SK-MEL-5 (cell line): ENCODE results near the gene ATP10B. TPM values are rescaled to one million over a fixed set of nuclear protein-coding genes. Genes with fewer than 3 reads are reported as not detected.

ENCODE experiments used
- DNase-seq: peaks from one replicate; pipeline ENCODE4 v3.0.0-alpha.2; 2016; ENCODE audit warnings: low read depth, low spot score
- in situ Hi-C: cut with HindIII; loops from 2 replicates; pipeline ENCODE4 v1.10.0; 2016; ENCODE audit warnings: low sequenced_read_pairs, high pct_unique_total_duplicates, low pct_unique_long_range_greater_than_20kb
- total RNA-seq: library from RNA; depleted of rRNA; stranded (reverse); fragments of >200 nt; shearing (Covaris generic); gene quantifications from 2 replicates; pipeline ENCODE4 v1.2.3, GENCODE V29; 2014

ATP10B gene
- total RNA-seq, 1 experiment from 2014 or later, result 4.3 TPM

GRCh38 chr5:160774666-160775315 is 77.2 kb downstream of the ATP10B start:
- in situ Hi-C loops, result no loop called here
- DNase-seq, result no peak

GRCh38 chr5:160773646-160774410 is 78.2 kb downstream of the ATP10B start:
- DNase-seq, result no peak
- in situ Hi-C loops, result no loop called here

GRCh38 chr5:160772854-160773253 is 79.2 kb downstream of the ATP10B start:
- in situ Hi-C loops, result no loop called here
- DNase-seq, result no peak

- DNase-seq, result no peak
- in situ Hi-C loops, result no loop called here
These were observed 81.3 kb downstream of the ATP10B start for GRCh38 chr5:160770718-160771117.

- no peak for DNase-seq
- in situ Hi-C loops, result no loop called here
These were observed 82.7 kb downstream of the ATP10B start for GRCh38 chr5:160769301-160769700.

GRCh38 chr5:160767062-160767461 is 84.9 kb downstream of the ATP10B start:
- no peak for DNase-seq
- in situ Hi-C loops, result no loop called here

- DNase-seq, result no peak
- in situ Hi-C loops, result no loop called here
These were observed 92.0 kb downstream of the ATP10B start for GRCh38 chr5:160760008-160760407.

- in situ Hi-C loops, result no loop called here
- no peak for DNase-seq
These were observed 94.8 kb downstream of the ATP10B start for GRCh38 chr5:160757194-160757593.

- in situ Hi-C loops, result no loop called here
- no peak for DNase-seq
These were observed 100.9 kb downstream of the ATP10B start for GRCh38 chr5:160750938-160751657.

- in situ Hi-C loops, result no loop called here
- DNase-seq, result no peak
These were observed 102.3 kb downstream of the ATP10B start for GRCh38 chr5:160749682-160750081.

GRCh38 chr5:160749026-160749425 is 103.0 kb downstream of the ATP10B start:
- no peak for DNase-seq
- in situ Hi-C loops, result no loop called here

GRCh38 chr5:160747987-160748386 is 104.0 kb downstream of the ATP10B start:
- no peak for DNase-seq
- in situ Hi-C loops, result no loop called here

GRCh38 chr5:160747559-160747958 is 104.5 kb downstream of the ATP10B start:
- no peak for DNase-seq
- in situ Hi-C loops, result no loop called here

- in situ Hi-C loops, result no loop called here
These were observed 107.5 kb downstream of the ATP10B start for GRCh38 chr5:160744268-160745101.

GRCh38 chr5:160743027-160743426 is 109.0 kb downstream of the ATP10B start:
- no peak for DNase-seq
- in situ Hi-C loops, result no loop called here

More at GRCh38 chr5:160744268-160745101, 107.5 kb downstream of the ATP10B start:
- DNase-seq, result peak; percentile 4

- in situ Hi-C loops, result no loop called here
- no peak for DNase-seq
These were observed 109.6 kb downstream of the ATP10B start for GRCh38 chr5:160742446-160742845.

GRCh38 chr5:160727296-160727997 is 124.6 kb downstream of the ATP10B start:
- in situ Hi-C loops, result no loop called here

More at GRCh38 chr5:160727296-160727997, 124.6 kb downstream of the ATP10B start:
- no peak for DNase-seq
